Measurements from ENCODE around the gene USP48.

USP48 gene

DNA sequence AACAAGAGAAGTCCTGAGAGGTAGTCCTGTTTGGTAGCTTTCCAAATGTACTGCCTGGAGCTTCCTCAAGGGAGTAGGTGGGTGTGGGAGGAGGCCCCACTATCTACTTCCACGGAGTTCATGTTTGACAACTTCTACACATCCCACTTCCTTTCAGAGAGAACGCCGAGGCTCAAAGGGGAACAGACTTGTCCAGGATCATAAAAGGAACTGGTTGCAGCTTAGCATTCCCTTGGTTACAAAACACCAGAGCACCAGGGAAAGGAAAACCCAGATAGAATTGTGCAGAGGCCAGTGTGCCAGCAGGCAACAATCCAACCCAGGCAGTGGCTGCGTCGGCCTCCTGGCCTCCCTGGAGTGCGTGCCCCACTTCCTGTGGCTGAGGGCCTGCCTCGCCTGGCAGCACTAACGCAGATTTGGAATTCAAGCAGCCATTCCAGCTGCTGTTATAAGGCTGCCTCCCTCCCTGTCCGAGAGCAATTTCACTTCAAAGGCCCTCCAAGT lies 109.6 kb downstream of the USP48 start:
- Histone ChIP-seq H4K20me1 (ENCODE audit: low read depth, low read length) (0 out of 2 replicates have a peak, but pooled peaks cover 3% of the 10 kb centered on the region), H3K27ac (ENCODE audit: low read depth, low read length) (no peak overlapping the region), H3K79me2 (ENCODE audit: insufficient read depth, low read length) (no peaks in the 10 kb centered on the region), H3K4me2 (ENCODE audit: low read depth, low read length, poor library complexity, severe bottlenecking) (no peak overlapping the region), H2AFZ (ENCODE audit: low read depth, low read length, severe bottlenecking) (no peak overlapping the region), H3K36me3 (ENCODE audit: low read length) (no peaks in the 10 kb centered on the region), H3F3A (ENCODE audit: insufficient read depth) (peaks cover 7% of the 10 kb centered on the region; the same call in 1 of the 2 replicates), H3K4me3 (ENCODE audit: insufficient read depth, low read length, poor library complexity, severe bottlenecking) (no peak overlapping the region), H3K9ac (ENCODE audit: low read length) (no peak overlapping the region), H3K9me2 (replicated peaks; ENCODE audit: insufficient read depth, low read length) (no peaks in the 10 kb centered on the region), H3K27me3 (ENCODE audit: low read length) (no peaks in the 10 kb centered on the region), H3K9me3 (ENCODE audit: insufficient read depth, low read length) (no peaks in the 10 kb centered on the region)
- TF ChIP-seq, protein P1, sequence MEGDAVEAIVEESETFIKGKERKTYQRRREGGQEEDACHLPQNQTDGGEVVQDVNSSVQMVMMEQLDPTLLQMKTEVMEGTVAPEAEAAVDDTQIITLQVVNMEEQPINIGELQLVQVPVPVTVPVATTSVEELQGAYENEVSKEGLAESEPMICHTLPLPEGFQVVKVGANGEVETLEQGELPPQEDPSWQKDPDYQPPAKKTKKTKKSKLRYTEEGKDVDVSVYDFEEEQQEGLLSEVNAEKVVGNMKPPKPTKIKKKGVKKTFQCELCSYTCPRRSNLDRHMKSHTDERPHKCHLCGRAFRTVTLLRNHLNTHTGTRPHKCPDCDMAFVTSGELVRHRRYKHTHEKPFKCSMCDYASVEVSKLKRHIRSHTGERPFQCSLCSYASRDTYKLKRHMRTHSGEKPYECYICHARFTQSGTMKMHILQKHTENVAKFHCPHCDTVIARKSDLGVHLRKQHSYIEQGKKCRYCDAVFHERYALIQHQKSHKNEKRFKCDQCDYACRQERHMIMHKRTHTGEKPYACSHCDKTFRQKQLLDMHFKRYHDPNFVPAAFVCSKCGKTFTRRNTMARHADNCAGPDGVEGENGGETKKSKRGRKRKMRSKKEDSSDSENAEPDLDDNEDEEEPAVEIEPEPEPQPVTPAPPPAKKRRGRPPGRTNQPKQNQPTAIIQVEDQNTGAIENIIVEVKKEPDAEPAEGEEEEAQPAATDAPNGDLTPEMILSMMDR (IDR thresholded peaks at IDR 0.05; ENCODE audit: insufficient read depth, low read length, poor library complexity, severe bottlenecking) = no peak
- TF ChIP-seq EZH2phosphoT487 (conservative IDR thresholded peaks at IDR 0.05; ENCODE audit: low read length) = no peak

DNA sequence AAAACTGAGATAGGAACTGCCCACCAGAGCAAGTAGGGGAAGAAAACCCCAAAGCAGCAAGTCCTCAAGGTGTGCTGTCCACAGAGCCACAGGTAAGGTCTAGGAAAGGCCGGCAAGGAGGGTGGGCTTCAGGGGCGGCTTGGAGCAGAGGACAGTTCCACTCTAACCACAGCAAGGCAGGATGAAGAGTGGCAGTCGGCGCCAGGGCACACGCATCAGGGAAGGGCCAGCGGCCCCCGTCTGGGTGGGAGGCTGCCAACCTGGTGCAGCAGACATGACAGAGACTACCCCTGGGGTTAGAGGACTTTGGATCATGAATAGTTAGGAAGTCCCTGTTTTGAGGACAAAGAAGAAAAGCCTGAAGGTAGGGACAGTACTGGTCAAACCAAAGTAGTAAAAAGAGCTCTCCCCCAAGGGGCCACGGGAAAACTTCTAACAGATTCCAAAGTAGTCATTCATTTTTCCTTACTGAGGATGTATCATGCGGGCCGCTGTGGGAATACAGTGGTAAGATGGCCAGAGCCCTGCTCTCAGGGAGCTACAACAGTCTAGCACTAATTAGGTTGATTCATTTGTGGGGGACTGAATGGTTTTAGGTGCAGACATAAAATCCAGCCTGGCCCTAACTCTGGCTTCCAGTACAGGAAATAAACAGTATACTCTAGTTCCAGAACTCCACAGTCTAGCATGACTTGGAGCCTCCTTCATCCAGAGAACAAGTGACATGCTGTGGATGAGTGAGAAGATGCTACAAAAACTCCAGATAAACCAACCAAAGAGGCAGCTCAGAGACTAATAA lies 110.3 kb downstream of the USP48 start:
- 0 out of 2 replicates have a peak, but pooled peaks cover 3% of the 10 kb centered on the region for H4K20me1 ChIP-seq (ENCODE audit: low read depth, low read length)
- H3K27ac ChIP-seq (ENCODE audit: low read depth, low read length) = no peak overlapping the region
- H3K9me2 ChIP-seq (replicated peaks; ENCODE audit: insufficient read depth, low read length) = no peaks in the 10 kb centered on the region
- H3K9me3 ChIP-seq (ENCODE audit: insufficient read depth, low read length) = no peaks in the 10 kb centered on the region
- H2AFZ ChIP-seq (ENCODE audit: low read depth, low read length, severe bottlenecking) = no peak overlapping the region
- no peaks in the 10 kb centered on the region for H3K27me3 ChIP-seq (ENCODE audit: low read length)
- TF ChIP-seq EZH2phosphoT487 (conservative IDR thresholded peaks at IDR 0.05; ENCODE audit: low read length) = no peak
- TF ChIP-seq, protein P1 (IDR thresholded peaks at IDR 0.05; ENCODE audit: insufficient read depth, low read length, poor library complexity, severe bottlenecking) = no peak
- no peaks in the 10 kb centered on the region for H3K36me3 ChIP-seq (ENCODE audit: low read length)
- H3K9ac ChIP-seq (ENCODE audit: low read length) = no peak overlapping the region
- H3K4me3 ChIP-seq (ENCODE audit: insufficient read depth, low read length, poor library complexity, severe bottlenecking) = no peak overlapping the region
- H3K4me2 ChIP-seq (ENCODE audit: low read depth, low read length, poor library complexity, severe bottlenecking) = no peak overlapping the region
- H3F3A ChIP-seq (ENCODE audit: insufficient read depth) = peaks cover 7% of the 10 kb centered on the region; the same call in 1 of the 2 replicates
- H3K79me2 ChIP-seq (ENCODE audit: insufficient read depth, low read length) = no peaks in the 10 kb centered on the region

DNA sequence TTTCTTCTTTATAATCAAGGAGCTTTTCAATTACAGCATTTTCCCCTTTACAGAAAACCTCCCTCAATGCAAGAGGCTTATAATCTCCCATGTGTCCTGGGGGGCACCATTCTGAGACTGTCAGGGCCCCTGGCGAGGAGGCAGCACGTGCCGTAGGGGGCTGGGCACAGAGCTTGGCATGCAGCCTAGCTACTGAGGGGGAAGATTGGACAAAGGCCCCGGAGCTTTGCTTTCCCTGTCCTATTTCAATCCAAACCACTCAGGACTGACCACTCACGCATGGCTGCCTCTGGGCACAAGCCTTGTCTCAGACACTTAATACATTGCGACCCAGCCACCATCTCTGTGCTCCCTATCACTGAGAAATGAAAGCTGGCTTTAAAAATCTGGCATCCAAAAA lies 111.0 kb downstream of the USP48 start:
- H3K79me2 ChIP-seq (ENCODE audit: insufficient read depth, low read length) = no peaks in the 10 kb centered on the region
- H2AFZ ChIP-seq (ENCODE audit: low read depth, low read length, severe bottlenecking) = no peak overlapping the region
- H3K27ac ChIP-seq (ENCODE audit: low read depth, low read length) = no peak overlapping the region
- 0 out of 2 replicates have a peak, but pooled peaks cover 3% of the 10 kb centered on the region for H4K20me1 ChIP-seq (ENCODE audit: low read depth, low read length)
- H3K27me3 ChIP-seq (ENCODE audit: low read length) = no peaks in the 10 kb centered on the region
- H3K36me3 ChIP-seq (ENCODE audit: low read length) = no peaks in the 10 kb centered on the region
- H3K9me3 ChIP-seq (ENCODE audit: insufficient read depth, low read length) = no peaks in the 10 kb centered on the region
- TF ChIP-seq EZH2phosphoT487 (conservative IDR thresholded peaks at IDR 0.05; ENCODE audit: low read length) = no peak
- TF ChIP-seq, protein P1 (IDR thresholded peaks at IDR 0.05; ENCODE audit: insufficient read depth, low read length, poor library complexity, severe bottlenecking) = no peak
- no peak overlapping the region for H3K4me2 ChIP-seq (ENCODE audit: low read depth, low read length, poor library complexity, severe bottlenecking)
- H3K4me3 ChIP-seq (ENCODE audit: insufficient read depth, low read length, poor library complexity, severe bottlenecking) = no peak overlapping the region
- H3F3A ChIP-seq (ENCODE audit: insufficient read depth) = peaks cover 7% of the 10 kb centered on the region; the same call in 1 of the 2 replicates
- H3K9me2 ChIP-seq (replicated peaks; ENCODE audit: insufficient read depth, low read length) = no peaks in the 10 kb centered on the region
- no peak overlapping the region for H3K9ac ChIP-seq (ENCODE audit: low read length)
